GOT3 (cell line): ENCODE measurements around the gene APOD.
A peak's percentile ranks its signal among the peaks of the same experiment; 100 is the strongest.

ENCODE experiments used
- DNase-seq: peaks from one replicate; lab custom pipeline; 2025; ENCODE audit warnings: mixed read lengths; lab: John Stamatoyannopoulos, UW

APOD gene

DNA sequence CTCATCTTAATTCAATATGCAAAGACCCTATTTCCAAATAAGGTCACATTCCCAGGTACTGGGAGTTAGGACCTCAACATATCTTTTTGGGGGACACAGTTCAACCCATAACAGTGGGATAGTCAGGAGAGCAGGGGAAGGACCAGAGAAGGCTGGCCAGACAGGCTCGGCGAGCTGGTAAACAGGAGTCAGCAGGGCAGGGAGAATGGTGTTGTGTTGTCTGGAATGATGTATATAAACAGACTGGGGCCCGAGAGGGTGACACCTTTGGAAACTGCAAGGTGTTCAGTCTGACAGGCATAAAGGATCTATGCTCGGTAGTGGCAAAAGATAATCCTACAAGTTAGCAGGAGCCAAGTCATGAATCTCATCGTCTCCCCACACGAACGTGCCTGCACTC, 30.5 kb downstream of the APOD start:
- DNase-seq = no peak

DNA sequence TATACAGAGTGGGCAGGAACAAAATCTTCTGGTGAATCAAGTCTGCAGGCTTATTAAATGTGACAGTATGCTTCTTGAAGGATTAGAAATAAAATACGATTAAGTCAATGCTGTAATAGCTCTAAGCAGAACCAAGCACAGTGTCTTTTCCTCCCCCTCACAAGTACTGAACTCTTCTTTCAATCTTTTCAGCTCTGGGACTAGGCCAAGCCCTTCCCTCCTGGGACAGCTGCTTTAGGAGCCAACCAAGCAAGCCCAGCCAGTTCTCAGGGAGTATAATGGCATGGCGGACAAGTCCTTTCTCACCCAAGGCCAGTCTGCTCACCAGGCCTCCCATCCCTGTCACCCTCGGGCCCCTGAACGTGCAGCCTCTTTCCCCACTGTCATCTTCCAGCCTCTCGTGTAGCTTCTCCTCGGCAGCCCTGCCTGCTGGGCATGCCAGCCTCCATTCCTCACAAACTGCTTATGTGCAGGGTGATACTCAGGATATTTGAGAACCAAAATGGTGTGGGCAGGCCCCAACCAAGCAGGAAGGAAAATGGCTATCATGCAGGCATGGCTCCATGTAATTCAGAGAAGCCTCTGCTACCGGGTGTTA, 32.3 kb downstream of the APOD start:
- DNase-seq = no peak

DNA sequence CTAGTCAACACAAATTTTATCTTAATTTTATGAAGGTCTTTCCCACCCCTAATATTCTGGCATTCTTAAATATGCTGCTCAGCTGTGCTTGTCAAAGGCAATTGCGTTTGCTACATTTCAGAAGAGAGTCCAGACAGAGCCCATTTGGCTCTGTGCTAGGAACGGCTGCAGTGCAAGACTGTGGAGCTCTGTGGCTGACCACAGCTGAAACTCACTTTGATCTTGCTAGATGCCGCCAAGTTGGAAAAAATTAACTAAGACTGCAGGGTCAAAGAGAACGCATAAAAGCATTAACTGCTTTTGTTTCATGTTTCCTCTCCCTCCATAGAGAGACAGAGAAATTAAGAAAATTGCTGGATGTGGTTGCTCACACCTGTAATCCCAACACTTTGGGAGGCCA, 33.0 kb downstream of the APOD start:
- no peak for DNase-seq

DNA sequence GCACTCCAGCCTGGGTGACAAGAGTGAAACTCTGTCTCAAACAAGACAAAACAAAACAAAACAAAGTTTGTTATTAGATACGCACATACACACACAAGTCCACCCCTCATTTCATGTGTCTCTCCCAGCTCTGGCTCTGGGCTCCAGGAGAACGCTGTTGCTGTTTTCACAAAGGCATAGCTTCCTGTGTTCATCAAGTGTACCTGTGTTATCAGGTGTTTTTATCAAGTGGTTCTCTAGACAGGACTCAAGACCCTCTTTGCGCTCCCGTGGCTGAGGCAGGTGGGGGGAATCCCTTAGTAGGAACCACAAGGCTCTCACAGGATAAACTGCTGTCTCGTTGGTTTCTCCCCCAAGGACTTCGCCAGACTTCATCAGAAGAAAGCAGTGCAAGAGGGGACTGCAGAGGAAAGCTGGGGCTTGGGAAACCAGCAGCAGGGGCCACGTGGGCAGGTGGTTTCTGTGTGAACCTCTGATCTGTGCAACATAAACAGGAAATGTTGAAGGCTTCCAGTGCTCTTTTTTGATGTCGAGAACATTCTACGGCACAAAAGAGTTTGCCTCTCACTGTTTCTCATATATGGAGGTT, 33.7 kb downstream of the APOD start:
- no peak for DNase-seq

DNA sequence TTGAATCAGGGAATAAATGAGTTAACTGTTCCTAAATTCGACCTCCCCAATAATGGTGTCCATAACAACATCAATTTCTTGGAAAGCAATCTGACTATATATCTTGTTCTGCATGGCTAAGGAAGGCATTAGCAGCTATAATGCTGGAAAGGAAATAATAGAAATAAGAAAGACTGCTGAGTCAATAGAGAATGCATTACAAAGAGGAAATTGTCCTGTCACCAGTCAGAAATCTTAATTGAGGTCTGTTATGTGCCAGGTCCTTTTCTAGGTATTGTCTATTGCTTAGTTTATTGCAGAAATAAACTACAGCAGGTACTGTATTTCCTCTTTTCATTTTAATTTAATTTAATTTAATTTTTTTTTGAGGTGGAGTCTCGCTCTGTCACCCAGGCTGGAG, 34.8 kb downstream of the APOD start:
- no peak for DNase-seq

DNA sequence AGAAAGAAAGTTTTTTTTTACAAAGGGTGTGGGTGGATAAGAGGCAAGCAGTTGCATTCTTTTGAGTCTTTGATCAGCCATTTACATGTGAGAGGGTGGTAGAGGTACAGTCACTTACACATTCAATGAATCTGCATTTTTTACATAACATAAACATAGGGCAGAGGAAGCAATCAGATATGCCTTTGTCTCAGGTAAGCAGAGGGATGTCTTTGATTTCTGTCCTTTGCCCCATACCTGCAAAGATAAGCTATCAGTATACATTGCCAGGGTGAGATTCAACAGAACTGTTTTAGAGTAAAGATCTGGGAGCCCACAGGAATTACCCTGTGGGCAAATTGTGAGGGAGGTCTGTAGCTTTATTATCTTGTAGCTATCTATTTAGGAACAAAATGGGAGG, 35.2 kb downstream of the APOD start:
- no peak for DNase-seq

DNA sequence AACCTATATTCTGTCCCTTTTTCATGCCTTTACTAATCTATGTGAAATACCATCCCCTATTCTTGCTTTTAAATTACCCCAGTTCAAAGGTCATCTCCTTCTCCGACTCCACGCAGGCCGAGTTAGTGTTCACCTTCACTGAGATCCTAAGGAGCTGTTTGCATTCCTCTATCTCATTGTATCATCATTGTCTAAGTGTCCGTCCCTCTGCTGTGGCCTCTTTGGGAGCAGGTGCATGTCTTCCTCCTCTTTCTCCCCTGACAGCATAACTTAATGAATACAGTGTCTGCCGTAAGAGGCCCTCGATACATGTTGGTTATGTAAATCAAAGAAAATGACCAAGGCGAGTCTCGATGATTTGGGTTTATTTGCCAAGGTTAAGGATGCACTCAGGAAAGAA, 35.7 kb downstream of the APOD start:
- DNase-seq = no peak

DNA sequence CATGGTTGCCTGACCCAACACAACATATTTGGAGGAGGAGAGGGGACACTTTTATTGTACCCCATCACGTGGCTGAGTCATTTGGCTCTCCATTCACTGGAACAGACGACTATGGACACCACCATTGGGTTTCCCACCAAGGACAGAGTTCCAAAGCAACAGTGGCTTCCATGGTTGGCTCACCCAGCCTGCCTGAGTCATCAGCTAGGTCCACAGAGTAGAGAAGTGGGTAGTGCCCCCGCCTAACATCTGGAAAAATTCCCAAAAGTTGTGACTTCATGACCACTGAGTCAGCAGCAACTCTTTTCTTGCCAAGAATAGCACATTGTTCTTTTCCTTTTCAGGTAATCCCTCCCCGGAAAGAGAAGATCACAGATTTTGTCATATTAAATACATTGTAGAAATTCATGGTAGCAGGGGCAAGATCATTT, 37.6 kb downstream of the APOD start:
- DNase-seq = peak; percentile 65

DNA sequence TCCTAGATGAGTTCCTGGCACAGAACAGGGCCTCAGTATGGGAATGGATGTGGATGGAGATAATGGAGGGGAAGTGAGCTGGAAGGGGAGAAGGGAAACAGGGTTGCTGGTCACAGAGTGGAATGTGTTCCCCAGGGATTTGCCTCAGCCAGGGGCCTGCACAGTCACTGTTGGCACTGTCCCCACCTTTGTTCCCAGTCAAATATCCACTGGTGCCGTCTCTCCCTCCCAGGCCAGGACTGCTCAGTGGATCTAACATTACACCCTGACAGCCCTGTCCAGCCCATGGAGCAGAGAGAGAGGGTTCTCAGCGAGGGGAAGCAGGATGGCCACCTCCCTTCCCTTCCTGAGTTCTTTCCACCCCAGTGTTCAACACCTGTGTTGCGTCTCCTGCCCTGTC, 39.1 kb downstream of the APOD start:
- DNase-seq = no peak

DNA sequence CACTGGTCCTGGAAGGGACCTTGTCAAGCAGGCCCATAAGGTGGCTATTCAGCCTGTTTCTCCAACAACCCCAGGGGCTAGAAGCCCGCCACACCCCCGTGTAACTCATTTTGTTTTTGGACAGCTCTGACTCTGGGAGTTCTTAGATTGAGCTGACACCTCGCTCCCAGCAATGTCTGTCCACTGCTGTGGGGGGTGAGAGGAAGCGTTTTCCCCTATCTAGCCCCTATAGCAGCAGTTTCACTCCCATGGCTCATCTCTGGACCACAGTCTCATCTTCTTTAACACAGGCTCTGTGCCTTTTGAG, 39.6 kb downstream of the APOD start:
- no peak for DNase-seq

DNA sequence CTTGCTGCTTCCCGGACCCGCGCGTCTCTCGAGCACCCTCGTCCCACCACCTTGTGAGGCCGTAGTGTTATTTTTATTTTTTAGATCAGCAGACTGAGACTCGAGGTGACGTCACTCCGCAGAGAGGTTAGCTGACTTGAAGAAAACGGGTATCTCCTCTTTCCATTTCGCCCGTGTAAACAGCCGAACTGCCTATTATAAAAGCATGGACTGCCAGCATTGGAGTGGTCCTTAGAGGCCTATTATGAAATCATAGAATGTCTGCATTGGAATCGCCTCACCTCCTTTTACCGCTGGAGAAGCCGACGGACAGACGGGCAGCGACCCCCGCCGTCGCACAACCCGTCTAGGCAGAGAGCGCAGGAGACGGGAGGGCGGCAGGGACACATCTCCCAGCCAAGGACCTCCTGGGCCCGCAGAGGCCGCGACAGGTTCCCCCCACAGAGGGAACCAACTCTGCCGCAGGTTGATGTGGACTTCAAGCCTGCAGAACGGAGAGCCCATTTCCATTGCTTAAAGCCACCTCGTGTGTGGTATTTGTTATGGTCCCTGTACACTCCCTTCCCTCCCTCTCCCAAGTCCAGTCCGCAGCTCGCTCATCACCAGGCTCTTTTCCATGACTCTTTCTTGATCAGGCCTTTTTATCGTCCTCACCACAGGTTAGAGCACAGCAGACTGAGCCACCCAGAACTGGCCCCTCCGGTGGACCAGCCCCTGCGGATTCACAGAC, 40.1 kb downstream of the APOD start:
- no peak for DNase-seq

DNA sequence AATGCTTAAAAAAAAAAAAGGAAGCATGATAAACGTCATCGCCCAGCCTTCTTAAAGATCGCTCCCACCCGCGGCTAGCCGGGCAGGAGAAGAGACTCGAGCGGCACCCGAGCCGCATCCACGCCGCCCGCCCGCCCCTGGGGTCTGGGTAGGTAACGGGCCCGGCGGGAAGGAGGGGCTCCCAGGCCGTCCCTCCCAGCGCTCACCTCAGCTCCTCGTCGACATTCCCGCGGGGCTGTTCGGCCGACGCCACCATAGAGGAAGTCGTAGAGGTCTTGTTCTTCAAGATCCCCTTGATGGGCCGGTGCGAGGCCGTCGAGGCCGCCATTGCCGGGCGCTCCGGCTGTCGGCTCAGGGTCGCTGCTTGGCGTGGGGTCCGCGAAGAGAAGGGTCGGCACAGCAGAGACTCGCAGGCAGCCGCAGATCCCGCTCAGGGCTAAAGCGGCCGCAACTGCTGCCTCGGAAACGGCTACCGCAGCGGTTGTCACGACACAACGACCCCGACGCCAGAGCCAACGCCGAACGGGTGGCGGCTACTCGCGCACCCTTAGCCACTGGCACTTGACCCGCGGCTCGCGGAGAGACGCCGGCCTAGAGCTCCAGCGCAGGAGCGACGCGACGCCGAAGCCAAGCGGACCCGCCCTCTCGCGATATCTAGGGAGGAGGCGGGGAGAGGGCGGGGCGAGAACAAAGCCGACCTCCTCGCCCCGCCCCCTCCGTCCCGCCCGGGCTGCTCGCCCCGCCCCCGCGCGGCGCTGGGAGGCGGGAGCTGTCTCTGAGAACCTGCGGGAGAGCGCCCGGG, 40.8 kb downstream of the APOD start, which contains the start of gene PPP1R2:
TSS of gene PPP1R2 (minus strand) at position 628 of the 802 bp plus-strand sequence. CDS start at position 328, 300 bp downstream.
- DNase-seq = peak; percentile 90

DNA sequence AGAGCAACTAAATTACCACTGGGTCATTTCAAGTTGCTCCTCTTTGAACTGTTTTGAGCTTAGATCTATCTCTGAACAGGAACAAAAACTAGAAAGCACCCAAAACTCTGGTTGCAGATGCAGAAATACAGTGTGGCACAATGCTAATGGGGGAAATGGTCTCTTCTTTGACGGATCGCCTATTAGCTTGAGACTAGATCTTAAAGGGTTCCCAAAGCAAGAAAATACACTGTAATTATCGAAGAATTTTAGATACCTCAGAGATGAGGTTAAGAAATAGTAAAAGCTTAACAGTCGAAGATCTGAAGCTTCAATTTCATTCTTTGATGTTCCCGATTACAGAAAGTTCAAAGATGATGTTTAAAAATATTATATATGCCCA, 41.4 kb downstream of the APOD start:
- DNase-seq = no peak

DNA sequence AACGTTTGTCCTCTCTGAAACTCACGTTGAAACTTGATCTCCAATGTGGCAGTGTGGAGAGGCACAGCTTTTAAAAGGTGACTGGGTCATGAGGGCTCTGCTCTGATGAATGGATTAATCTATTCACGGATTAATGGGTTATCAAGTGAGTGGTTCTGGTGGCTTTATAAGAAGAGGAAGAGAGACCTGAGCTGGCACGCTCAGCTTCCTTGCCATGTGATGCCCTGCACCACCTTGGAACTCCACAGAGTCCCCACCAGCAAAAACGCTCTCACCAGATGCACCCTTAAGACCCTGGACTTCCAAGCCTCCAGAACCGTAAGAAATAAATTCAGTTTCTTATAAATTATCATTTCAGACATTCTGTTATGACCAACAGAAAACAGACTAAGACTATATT, 43.2 kb downstream of the APOD start:
- DNase-seq = no peak

DNA sequence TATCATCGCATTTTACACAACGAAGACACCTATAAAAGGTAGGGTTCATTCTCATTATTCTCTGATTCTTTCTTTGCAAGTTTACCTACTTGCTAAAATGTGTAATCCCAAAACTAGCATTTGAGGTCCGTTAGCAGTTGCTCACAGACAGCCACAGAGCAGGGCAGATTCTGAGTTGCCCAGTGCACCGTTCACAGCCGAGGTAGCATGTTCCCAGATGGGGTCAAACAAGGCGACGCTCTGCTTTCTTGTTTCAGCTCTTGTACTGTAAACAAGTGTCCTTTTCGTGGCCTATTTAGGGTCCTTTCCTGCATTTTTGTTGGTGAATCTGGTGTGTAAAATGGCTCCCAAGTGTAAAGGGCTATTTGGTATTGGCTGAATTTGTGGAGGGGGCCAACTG, 43.7 kb downstream of the APOD start:
- no peak for DNase-seq

DNA sequence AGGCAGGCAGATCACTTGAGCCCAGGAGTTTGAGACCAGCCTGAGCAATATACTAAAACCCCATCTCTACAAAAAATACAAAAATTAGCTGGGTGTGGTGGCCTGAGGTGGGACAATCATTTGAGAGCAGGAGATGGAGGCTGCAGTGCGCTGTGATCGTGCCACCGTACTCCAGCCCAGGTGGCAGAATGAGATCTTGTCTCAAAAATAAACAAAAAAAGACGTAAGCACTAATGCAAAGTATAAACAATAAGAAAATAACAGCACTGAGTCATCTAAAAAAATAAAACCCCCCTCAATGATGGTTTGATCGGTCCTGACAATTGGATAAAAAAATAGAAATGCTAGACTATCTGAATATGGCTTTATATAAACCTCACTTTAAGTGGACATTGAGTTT, 44.3 kb downstream of the APOD start:
- no peak for DNase-seq

DNA sequence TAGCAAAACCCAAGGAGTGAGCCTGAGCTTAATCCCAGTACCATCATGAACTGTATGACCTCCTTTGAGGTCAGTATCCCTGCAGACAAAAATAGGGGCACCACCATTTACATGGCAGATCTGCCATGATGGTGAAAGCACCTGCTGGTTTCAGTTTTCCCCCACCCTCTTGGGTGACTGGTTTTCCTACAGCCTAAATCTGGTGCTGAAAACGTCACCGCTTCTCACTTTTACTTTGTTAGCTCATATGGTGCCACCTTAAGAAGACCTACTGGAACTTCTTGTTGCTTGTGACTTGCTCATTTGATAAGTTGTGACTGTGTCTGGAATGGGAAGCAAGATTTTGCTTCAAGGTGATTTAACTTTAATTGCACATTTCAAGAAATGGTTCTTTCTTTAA, 45.7 kb downstream of the APOD start:
- no peak for DNase-seq

DNA sequence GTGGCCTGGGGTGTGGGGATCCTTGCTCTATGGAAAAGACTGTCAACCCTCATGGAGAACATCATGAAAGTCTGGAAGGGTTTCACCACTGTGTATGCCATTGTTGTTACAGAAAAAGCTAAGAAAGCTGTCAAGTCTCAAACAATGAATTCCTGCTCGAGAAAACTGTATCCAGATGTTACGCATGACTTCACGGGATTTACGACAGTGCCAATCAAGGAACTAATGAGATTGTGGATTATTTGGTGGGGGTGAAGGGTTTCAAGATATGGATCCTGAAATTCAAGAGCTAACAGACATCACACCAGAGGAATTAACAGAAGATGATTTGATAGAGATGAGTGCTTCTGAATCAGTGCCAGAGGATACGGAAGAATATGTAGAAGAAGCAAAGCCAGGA, 48.4 kb downstream of the APOD start:
- DNase-seq = no peak

DNA sequence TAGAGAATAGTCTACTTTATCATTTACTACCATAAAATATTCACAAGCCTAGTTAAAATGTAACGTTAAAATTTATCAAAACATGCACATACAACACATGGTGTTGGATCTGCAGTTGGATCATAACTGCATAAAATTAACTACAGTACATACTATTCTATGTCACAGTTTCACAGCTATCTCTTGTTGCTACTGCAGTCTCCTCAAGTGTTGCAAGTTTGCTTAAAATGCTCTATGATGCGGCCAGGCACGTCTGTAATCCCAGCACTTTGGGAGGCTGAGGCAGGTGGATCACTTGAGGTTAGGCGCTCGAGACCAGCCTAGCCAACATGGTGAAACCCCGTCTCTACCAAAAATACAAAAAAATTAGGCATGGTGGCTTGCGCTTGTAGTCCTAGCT, 50.9 kb downstream of the APOD start:
- no peak for DNase-seq

DNA sequence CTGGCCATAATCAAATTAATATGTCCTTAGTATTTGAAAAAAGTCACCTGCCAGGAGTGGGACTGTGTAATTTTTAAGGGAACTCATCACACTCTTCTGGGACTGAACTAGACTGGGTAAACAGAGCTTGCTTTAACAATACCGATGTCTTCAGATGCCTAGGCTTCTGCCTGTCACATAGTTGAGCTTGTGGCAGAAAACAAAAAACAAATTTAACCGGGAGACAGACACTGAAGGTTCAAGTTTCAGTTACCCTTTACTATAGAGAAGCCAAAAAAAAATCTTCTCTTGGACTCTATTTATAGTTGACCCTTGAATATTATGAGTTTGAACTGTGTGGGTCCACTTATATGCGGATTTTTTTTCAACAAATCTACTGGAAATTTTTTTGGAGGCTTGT, 51.4 kb downstream of the APOD start:
- DNase-seq = no peak

DNA sequence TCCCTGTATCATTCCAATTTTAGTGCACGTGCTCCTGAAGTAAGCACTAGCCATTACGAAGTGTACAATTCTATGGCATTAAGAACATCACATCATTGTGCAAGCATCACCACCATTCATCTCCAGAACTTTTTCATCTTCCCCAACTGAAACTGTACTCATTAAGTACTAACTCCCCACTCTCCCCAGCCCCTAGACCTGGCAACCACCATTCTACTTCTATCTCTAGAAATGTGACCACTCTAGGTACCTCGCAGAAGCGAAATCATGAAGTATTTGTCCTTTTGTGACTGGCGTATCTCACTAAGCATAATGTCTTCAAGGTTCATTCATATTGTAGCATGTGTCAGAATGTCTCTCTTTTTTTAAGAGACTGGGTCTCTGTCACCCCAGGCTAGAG, 52.1 kb downstream of the APOD start:
- DNase-seq = no peak

DNA sequence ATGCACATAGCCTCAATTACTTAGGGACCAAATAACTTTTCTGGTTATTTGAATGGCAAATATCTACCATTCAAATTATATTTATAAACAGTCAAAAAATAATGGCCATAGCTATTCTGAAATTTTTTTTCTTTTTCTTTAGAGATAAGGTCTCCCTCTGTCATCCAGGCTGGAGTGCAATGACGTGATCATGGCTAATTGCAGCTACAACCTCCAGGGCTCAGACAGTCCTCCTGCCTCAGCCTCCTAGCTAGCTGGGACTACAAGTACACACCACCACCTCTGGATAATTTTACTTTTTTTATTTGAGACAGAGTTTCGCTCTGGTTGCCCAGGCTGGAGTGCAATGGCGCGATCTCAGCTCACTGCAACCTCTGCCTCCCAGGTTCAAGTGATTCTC, 57.2 kb downstream of the APOD start:
- DNase-seq = no peak
